Naive thymus-derived CD8-positive, alpha-beta T cell (primary cell): Measurements from ENCODE around the gene MARCHF9. TPM values are rescaled to one million over a fixed set of nuclear protein-coding genes. Genes with fewer than 3 reads are reported as not detected.

Experiments
- ATAC-seq, 2 donors: fragments of 150-1000 bp; cut with Tn5 transposase in 1 of 2; sonication (Bioruptor Pico), chemical (Tn5 transposase) in 1 of 2; 1 replicate in 1 of 2; 2 replicates in 1 of 2; pipeline ENCODE4 v1.10.0; 2021; ENCODE audit warnings: mild to moderate bottlenecking in 2 of 2, moderate library complexity in 2 of 2
- POLR2A ChIA-PET: fragments of 350-600 bp; sonication (Branson Sonifier 250); formaldehyde crosslinking; loops from one replicate; lab custom pipeline; 2021; ENCODE audit warnings: antibody characterized with exemption; lab: Charles Lee
- DNase-seq, 10 donors: peaks; one replicate each; pipeline versions ENCODE4 v3.0.0 to v3.0.0-alpha.2; 2020 to 2022
- H3K27ac Mint-ChIP-seq, 10 donors: one replicate each; pipeline ENCODE4 v1.8.0; 2020 to 2022; ENCODE audit warnings: mild to moderate bottlenecking in 10 of 10, mixed read lengths in 10 of 10, moderate library complexity in 4 of 10, inconsistent platforms in 1 of 10
- H3K27me3 Mint-ChIP-seq, 5 donors: one replicate each; pipeline ENCODE4 v1.8.0; 2021 to 2022; ENCODE audit warnings: mixed read lengths in 5 of 5
- H3K36me3 Mint-ChIP-seq, 3 donors: one replicate each; pipeline ENCODE4 v1.8.0; 2020 to 2022; ENCODE audit warnings: mixed read lengths in 3 of 3, mild to moderate bottlenecking in 2 of 3, inconsistent platforms in 1 of 3
- H3K4me1 Mint-ChIP-seq, 4 donors: one replicate each; pipeline ENCODE4 v1.8.0; 2021 to 2022; ENCODE audit warnings: mixed read lengths in 4 of 4
- H3K4me3 Mint-ChIP-seq, 10 donors: one replicate each; pipeline ENCODE4 v1.8.0; 2020 to 2022; ENCODE audit warnings: mild to moderate bottlenecking in 10 of 10, mixed read lengths in 10 of 10, moderate library complexity in 6 of 10, inconsistent platforms in 1 of 10
- H3K9me3 Mint-ChIP-seq, 9 donors: one replicate each; pipeline ENCODE4 v1.8.0; 2020 to 2022; ENCODE audit warnings: mixed read lengths in 9 of 9, mild to moderate bottlenecking in 3 of 9, inconsistent platforms in 1 of 9, moderate library complexity in 1 of 9
- polyA plus RNA-seq, 3 donors: library from polyadenylated mRNA; unstranded; fragments of 300-500 nt; fragmentation: Illumina TruSeq; gene quantifications; one replicate each; pipeline ENCODE4 v1.2.3, GENCODE V29; 2021
- total RNA-seq, 8 experiments: library from RNA in 2 of 8; stranded (reverse) in 2 of 8; gene quantifications; one replicate each; pipeline ENCODE4 v1.2.3 and lab custom pipeline; 2021 to 2026

MARCHF9 gene
- total and polyA plus RNA-seq, 5 experiments from 2014 or later: 2.2 to 64.8 (median 6.6) TPM

DNA sequence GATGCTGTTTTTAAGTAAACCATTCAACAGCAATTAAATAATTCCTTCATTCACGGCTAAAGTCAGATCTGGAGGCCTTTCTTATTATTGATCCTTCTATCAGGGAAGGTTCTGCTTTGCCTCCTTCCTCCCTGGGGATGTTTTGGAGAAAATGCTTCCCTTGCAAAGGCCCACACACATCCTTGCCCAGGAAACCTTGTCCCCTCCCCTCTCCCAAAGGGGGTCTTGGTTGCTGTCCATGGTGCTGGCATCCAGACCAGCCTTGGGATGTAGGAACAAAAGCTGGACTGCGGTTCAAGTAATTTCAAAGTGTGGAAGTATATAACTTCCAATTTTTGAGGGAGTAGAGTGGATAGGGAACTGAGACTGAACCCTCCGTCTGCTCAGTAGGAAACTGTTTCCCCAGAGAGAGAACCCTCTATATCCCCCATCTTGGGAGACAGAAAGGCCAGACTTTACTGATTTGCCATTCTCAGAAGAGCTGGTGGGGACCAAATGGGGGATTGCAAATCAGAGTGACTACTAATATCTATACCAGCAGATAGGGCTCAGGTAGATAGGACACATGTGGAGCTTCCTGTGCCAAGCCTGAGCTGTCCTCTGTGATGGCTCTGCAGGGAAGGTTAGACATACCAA lies 5.6 kb downstream of the MARCHF9 start:
- peaks cover 32 to 58% (median 52%) of the 10 kb centered on the region in 4 donors for H3K4me1 Mint-ChIP-seq
- H3K27me3 Mint-ChIP-seq: peaks cover 0 to 16% (median 7%) of the 10 kb centered on the region in 5 donors
- DNase-seq (no peak), ATAC-seq (no peak)
- no peaks in the 10 kb centered on the region for H3K9me3 Mint-ChIP-seq
- peaks cover 0 to 26% (median 0%) of the 10 kb centered on the region in 3 donors for H3K36me3 Mint-ChIP-seq
- H3K4me3 Mint-ChIP-seq: no peak overlapping the region
- POLR2A ChIA-PET: interaction anchor here (0.8 to 2.0 kb wide), 3 partner anchors 12 to 145 kb away, joined by 3 to 7 read pairs (median 5); partner anchors contain the start of genes EEF1AKMT3 and METTL1
- peak overlapping the region in 2 of 10 donors; percentile 38 to 50 for H3K27ac Mint-ChIP-seq

DNA sequence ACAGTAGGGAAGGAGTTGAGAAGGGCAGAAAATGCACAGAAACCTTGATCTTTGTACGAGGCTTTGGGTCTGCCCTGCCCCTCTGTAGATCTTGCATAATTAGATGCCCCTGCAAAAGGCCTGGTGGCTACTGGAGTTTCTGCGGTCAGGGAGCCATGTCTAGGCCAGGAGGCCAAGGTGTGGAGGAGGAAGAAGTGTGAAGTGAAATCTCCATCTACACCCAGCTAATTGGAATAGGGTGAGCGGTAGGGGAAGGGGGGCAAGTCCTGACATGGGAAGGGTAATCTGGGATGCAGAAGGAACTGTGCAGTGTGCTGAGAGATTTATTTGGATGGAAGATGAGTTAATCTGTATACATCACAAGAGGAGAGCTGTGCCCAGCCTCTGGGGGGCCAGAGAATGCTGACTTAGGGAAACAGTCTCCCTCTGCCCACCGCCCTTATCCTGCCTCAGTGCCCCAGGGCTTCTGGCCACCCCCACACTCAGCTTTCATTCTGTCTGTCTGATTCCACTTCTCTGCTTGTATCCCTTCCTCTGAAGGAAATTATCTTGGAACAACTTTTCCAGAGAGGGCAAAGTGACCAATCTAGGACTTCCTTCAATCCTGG lies 6.6 kb downstream of the MARCHF9 start:
- ATAC-seq (no peak), DNase-seq (no peak)
- H3K4me1 Mint-ChIP-seq: peaks cover 30 to 59% (median 54%) of the 10 kb centered on the region in 4 donors
- no peak overlapping the region for H3K4me3 Mint-ChIP-seq
- H3K27ac Mint-ChIP-seq: no peak overlapping the region
- POLR2A ChIA-PET: interaction anchor here (0.9 kb wide), 1 partner anchor 22 kb away, joined by 5 read pairs; no protein-coding TSS in a partner anchor
- H3K9me3 Mint-ChIP-seq: no peaks in the 10 kb centered on the region
- H3K36me3 Mint-ChIP-seq: peaks cover 0 to 26% (median 0%) of the 10 kb centered on the region in 3 donors
- peaks cover 4 to 23% (median 14%) of the 10 kb centered on the region in 5 donors for H3K27me3 Mint-ChIP-seq

DNA sequence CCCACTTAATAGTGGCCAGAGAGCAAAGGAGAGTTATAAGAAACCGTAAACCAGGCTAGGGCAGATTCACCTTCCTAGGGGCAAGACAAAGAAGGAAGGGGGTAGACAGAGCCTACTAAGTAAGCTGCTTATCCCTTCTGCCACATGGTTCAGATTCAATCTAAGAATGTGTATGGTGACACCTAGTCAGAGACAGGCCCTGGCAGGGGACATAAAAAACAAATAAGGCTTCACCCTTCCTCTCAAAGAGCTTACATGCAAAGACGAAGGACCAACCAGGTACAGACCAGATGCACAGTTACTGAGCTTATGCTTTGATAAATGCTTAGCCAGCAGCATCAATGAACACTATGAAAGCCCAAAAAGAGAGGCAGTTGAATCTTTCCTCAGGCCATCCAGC lies 7.6 kb downstream of the MARCHF9 start:
- Mint-ChIP-seq H3K4me3 (no peak overlapping the region), H3K9me3 (no peaks in the 10 kb centered on the region), H3K4me1 (peaks cover 28 to 55% (median 51%) of the 10 kb centered on the region in 4 donors), H3K27ac (no peak overlapping the region), H3K36me3 (peaks cover 0 to 19% (median 0%) of the 10 kb centered on the region in 3 donors), H3K27me3 (peaks cover 5 to 27% (median 17%) of the 10 kb centered on the region in 5 donors)
- ATAC-seq: no peak
- POLR2A ChIA-PET: interaction anchor here (0.6 kb wide), 1 partner anchor 1936 kb away, joined by 3 read pairs; no protein-coding TSS in a partner anchor
- DNase-seq: no peak

DNA sequence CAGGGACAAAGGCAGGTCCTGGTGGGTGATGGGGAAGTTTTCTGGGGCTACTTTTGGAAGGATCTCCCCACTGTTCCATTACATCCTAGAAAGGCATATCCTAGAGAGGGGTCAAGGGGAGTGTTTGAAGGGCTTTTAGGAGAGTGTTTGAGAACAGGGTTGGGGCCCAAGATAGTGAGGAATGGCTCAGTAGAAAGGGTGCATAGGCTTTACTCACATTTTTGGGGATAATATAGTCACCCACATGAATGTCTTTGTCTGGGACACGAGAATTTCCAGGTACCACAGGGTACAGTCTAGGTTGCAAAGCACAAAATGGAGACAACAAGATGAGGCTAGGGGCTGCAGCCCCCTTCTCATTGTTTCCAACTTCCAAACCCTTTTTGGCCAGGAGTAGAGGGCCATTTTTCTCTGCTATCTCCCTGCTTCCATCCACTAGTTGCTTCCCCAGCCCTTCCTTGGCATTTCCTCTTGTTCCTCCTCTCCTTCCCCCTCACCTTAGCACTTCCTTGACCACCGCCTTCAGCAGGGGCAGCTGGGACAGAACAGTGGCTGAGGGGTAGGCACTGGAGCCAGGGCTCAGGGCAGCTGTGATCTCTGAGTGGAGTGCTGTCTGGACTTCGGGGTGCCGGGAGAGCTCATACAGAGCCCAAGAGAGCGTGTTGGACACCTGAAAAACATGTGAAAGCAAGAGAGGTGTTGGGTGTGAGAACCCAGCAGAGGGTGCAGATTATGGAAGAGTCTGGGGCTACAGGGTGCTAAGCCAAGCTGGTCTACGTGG lies 9.2 kb downstream of the MARCHF9 start:
- POLR2A ChIA-PET: interaction anchor here (1.0 to 3.0 kb wide), 5 partner anchors 8 to 133 kb away, joined by 3 to 17 read pairs (median 4); partner anchors contain the start of genes CTDSP2 and TSFM
- Mint-ChIP-seq H3K27ac (peak overlapping the region in 6 of 10 donors; percentile 34 to 75 (median 60)), H3K4me3 (peak overlapping the region; percentile 83 to 94 (median 88)), H3K4me1 (peaks cover 25 to 46% (median 42%) of the 10 kb centered on the region in 4 donors), H3K36me3 (peaks cover 0 to 16% (median 1%) of the 10 kb centered on the region in 3 donors), H3K27me3 (peaks cover 5 to 27% (median 17%) of the 10 kb centered on the region in 5 donors), H3K9me3 (no peaks in the 10 kb centered on the region)
- DNase-seq (no peak), ATAC-seq (no peak)

DNA sequence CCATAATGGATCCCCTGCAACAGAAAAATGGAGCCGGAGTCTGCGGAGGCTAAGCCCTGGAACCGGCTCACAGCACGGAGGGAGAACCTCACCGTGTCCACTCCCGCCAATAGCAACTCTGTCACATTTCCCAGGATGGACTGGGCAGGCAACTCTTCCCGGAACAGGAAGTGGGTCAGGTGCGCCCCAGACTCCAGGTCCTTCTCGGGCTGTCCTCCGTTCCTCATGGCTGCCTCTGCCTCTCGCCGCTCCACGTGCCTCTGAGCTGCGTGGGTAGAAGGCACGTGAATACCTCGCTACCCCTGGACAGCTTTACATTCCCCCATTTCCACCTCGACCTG lies 9.7 kb downstream of the MARCHF9 start:
- no peaks in the 10 kb centered on the region for H3K9me3 Mint-ChIP-seq
- H3K27me3 Mint-ChIP-seq: peaks cover 5 to 27% (median 17%) of the 10 kb centered on the region in 5 donors
- peaks cover 22 to 41% (median 37%) of the 10 kb centered on the region in 4 donors for H3K4me1 Mint-ChIP-seq
- peaks cover 0 to 14% (median 3%) of the 10 kb centered on the region in 3 donors for H3K36me3 Mint-ChIP-seq
- DNase-seq: no peak
- POLR2A ChIA-PET: interaction anchor here (1.0 to 3.0 kb wide), 6 partner anchors 8 to 132 kb away, joined by 3 to 17 read pairs (median 4); partner anchors contain the start of genes CTDSP2 and TSFM
- peak overlapping the region; percentile 83 to 94 (median 88) for H3K4me3 Mint-ChIP-seq
- peak overlapping the region in 3 of 10 donors; percentile 28 to 67 (median 37) for H3K27ac Mint-ChIP-seq
- ATAC-seq: peak; percentile 18 to 24

DNA sequence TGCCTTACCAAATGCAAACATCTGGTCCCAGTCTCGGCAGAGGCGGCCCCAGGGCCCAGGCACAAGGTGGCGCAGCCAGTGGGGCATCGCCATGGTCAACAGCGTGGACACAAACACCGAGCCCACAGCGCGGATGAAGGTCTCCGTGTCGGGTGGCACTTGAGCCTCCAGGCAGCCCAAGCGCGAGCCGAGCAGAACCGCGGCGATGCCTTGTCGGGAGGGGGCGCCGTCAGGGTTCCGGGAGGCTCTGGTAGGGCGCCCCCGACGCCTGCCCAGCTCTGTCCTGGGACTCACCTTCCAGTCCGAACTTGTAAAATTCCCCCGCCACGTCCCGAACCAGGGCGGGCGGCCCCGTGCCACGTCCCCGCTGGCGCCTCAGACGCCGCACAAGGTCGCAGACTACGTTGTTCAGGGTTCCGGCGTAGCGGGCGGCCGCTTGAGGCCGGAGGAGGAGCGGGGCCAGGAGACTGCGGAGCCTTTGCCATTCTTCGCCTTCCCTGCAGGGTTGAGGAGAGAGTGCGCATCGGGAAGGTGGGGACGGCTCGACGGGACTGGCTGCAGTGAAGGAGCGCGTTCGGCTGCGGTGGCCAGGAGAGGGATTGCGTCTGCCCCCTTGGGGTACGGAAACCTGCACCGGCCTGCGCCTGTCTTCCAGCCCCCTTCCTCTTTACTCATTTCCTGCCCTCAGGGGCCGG lies 10.2 kb downstream of the MARCHF9 start:
- Mint-ChIP-seq H3K9me3 (no peaks in the 10 kb centered on the region), H3K27me3 (peaks cover 5 to 27% (median 17%) of the 10 kb centered on the region in 5 donors), H3K4me1 (peaks cover 20 to 43% (median 34%) of the 10 kb centered on the region in 4 donors), H3K36me3 (peaks cover 0 to 14% (median 3%) of the 10 kb centered on the region in 3 donors), H3K4me3 (peak overlapping the region; percentile 83 to 94 (median 88)), H3K27ac (peak overlapping the region in 7 of 10 donors; percentile 18 to 78 (median 37))
- POLR2A ChIA-PET: interaction anchor here (1.0 to 3.0 kb wide), 6 partner anchors 9 to 131 kb away, joined by 3 to 17 read pairs (median 4); partner anchors contain the start of genes CTDSP2 and TSFM
- DNase-seq (peak in 8 of 10 donors; percentile 35 to 67 (median 46)), ATAC-seq (peak; percentile 79 to 81)

DNA sequence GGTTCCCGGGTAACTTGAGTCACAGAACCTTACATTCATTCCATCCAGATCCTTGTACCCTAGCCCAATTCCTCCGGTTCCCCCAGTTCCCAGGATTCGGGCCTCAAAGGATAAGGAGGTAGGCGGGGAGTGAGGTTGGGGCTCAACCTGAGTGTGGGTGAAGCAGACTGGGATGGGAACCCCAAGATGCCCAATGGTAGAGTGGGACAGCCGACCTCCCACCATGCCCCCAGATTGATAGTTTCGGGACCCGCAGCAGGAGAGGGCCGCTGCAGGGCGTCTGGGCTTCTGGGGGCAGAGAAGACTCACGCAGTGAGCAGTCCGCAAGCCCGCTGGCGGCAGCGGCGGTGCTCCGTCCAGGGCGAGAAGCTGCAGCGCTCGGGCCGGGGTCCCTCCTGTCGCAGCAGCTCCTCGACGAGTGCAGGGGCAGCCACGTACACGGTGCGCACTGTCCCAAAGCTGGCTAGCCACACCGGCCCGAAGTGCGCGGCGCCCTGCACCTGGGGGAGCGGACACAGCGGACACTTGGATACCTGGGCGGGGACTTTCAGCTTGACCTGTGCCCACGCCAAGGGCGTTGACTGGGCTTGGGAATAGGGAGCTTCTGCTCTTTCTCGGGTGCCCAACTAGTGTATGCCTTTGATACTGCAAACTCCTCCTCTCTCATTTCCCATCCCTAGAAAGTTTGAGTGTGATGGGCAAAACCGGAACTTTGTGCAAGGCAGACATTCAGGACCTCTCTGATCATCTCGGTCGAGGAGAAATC lies 11.0 kb downstream of the MARCHF9 start:
- POLR2A ChIA-PET: interaction anchor here (0.6 to 3.0 kb wide), 7 partner anchors 9 to 145 kb away, joined by 3 to 17 read pairs (median 3); partner anchors contain the start of genes TSFM and TSPAN31
- Mint-ChIP-seq H3K9me3 (no peaks in the 10 kb centered on the region), H3K27me3 (peaks cover 5 to 27% (median 17%) of the 10 kb centered on the region in 5 donors), H3K4me3 (peak overlapping the region; percentile 83 to 94 (median 88)), H3K4me1 (peaks cover 20 to 49% (median 33%) of the 10 kb centered on the region in 4 donors), H3K36me3 (peaks cover 0 to 18% (median 3%) of the 10 kb centered on the region in 3 donors), H3K27ac (peak overlapping the region in 4 of 10 donors; percentile 41 to 82 (median 68))
- DNase-seq (peak in 1 of 10 donors; percentile 7), ATAC-seq (peak; percentile 9 to 30)

DNA sequence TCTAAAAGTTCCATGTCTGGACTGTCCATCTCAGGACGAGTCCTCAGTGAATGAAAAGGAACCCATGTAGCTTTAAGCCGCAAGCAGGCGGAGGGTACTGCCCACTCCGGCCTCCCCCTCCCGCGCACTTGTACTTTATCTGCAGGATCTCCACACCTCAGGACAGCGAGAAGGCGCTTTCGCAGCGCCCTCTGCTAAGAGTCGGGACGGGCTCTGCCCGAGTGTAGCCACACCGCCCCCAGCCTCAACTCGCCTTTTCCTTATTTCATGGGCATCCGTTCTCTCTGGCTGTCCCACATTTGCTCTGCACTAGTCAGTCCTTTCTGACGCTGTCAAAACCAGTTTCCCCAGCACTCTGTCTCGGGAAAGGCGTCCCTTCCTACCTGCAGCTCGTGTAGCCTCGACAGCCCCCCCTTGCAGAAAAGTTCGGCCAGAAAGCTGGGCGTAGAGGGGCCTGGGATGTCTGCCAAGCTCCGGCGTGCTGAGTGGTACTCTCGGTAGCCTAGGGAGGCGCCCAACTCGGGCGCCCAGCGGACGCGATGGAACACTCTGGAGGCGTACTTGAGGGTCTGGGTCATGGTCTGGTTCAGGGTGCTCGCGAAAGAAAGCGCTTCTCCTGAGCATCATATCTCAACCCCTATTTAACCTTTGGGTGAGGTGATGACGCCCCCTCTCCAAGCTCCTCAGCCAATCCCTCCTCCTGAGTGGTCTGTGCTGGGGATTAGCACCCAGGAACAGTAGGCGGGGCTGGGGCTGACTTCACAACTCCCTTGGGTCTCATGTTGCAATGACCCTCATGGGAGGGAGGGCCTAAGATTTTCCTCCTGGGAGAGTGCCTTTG lies 11.8 kb downstream of the MARCHF9 start, which contains the start of gene CYP27B1:
Gene CYP27B1 (minus strand): TSS at position 615 of the 841 bp plus-strand sequence. CDS start 37 bp downstream, at position 578.
- H3K9me3 Mint-ChIP-seq: no peaks in the 10 kb centered on the region
- H3K4me3 Mint-ChIP-seq: peak within 1 kb of the TSS; percentile 82 to 94 (median 87)
- peaks cover 20 to 50% (median 38%) of the 10 kb centered on the region in 4 donors for H3K4me1 Mint-ChIP-seq
- DNase-seq (no peak), ATAC-seq (peak; percentile 3 to 16)
- H3K27me3 Mint-ChIP-seq: peaks cover 5 to 27% (median 17%) of the 10 kb centered on the region in 5 donors
- H3K27ac Mint-ChIP-seq: peak within 1 kb of the TSS in 3 of 10 donors; percentile 62 to 82 (median 69)
- POLR2A ChIA-PET: interaction anchor here (0.5 to 3.0 kb wide), 5 partner anchors 10 to 1286 kb away, joined by 3 to 17 read pairs (median 3); partner anchors contain the start of gene TSPAN31
- peaks cover 0 to 18% (median 3%) of the 10 kb centered on the region in 3 donors for H3K36me3 Mint-ChIP-seq

DNA sequence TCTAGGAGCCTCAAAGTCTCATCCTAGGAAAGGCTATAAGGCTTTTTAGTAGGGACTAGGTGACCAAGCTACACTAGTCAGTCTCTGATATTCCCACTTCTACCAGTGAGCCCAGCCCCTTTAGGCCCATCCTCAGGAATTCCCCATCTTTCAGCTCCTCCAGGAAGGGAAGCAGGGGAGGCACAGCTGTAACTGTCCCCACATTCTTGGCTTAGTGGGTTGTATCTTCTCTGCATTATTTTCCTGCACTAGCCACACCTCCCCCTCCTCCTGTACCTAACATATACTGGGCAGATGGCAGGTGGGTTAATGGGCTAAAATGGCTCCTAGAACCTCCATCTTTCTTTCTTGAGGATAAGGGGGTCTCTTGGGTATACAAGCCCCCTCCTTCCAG lies 12.4 kb downstream of the MARCHF9 start:
- H3K9me3 Mint-ChIP-seq: no peaks in the 10 kb centered on the region
- peaks cover 0 to 18% (median 3%) of the 10 kb centered on the region in 3 donors for H3K36me3 Mint-ChIP-seq
- H3K27me3 Mint-ChIP-seq: peaks cover 5 to 27% (median 17%) of the 10 kb centered on the region in 5 donors
- ATAC-seq (no peak), DNase-seq (no peak)
- H3K27ac Mint-ChIP-seq: no peak overlapping the region
- POLR2A ChIA-PET: interaction anchor here (0.5 to 1.1 kb wide), 2 partner anchors 9 to 1237 kb away, joined by 3 to 6 read pairs; no protein-coding TSS in a partner anchor
- peaks cover 23 to 54% (median 41%) of the 10 kb centered on the region in 4 donors for H3K4me1 Mint-ChIP-seq
- H3K4me3 Mint-ChIP-seq: peak overlapping the region in 3 of 10 donors; percentile 24 to 94 (median 94)

DNA sequence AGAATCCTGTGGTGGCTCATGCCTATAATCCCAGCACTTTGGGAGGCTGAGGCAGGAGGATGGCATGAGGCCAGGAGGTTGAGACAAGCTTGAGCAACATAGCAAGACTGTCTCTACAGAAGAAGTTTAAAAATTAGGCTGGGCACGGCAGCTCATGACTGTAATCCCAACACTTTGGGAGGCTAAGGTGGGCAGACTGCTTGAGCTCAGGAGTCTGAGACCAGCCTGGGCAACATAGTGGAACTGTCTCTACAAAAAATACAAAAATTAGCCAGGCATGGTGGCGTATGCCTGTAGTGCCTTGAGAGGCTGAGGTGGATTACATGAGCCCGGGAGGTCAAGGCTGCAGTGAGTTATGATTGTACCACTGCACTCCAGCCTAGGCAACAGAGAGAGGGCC lies 13.0 kb downstream of the MARCHF9 start:
- H3K27me3 Mint-ChIP-seq: peaks cover 5 to 27% (median 17%) of the 10 kb centered on the region in 5 donors
- H3K9me3 Mint-ChIP-seq: no peaks in the 10 kb centered on the region
- DNase-seq: no peak
- POLR2A ChIA-PET: interaction anchor here (0.5 to 1.1 kb wide), 2 partner anchors 9 to 1238 kb away, joined by 3 to 6 read pairs; no protein-coding TSS in a partner anchor
- peaks cover 25 to 57% (median 42%) of the 10 kb centered on the region in 4 donors for H3K4me1 Mint-ChIP-seq
- H3K4me3 Mint-ChIP-seq: no peak overlapping the region
- ATAC-seq: no peak
- no peak overlapping the region for H3K27ac Mint-ChIP-seq
- peaks cover 0 to 18% (median 3%) of the 10 kb centered on the region in 3 donors for H3K36me3 Mint-ChIP-seq
